ENCODE measurements around the gene RAD50.
"Not testable (repeated sequence)": the region's sequence is repeated elsewhere in the genome, so short reads cannot be mapped to it uniquely, and the experiment has no call there.

RAD50 gene

DNA sequence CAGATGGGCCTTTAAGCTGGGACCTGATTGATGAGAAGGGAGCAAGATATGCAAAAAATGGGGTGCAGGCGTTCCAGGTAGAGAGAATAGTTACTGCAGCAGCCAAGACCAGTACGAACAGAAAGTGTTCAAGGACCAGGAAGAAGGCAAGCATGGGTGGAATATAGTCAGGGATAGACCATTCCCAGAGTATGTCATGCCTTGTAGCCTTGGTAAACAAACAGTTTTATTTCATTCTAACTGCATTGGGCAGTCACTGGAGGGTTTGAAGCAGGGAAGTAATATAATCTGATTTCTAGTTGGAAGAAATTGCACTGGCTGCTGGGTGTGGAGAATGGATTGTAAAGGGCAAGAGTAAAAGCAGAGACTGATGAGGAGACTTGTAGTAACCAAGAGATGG, 70.7 kb downstream of the RAD50 start:
- TF ChIP-seq CTCF (IDR thresholded peaks at IDR 0.05; ENCODE audit: poor library complexity, severe bottlenecking): no peak
- Histone ChIP-seq H3K27me3 (ENCODE audit: insufficient read depth, poor library complexity, severe bottlenecking) (no peaks in the 10 kb centered on the region), H3K27ac (ENCODE audit: poor library complexity, severe bottlenecking) (no peak overlapping the region), H3K9me3 (ENCODE audit: severe bottlenecking) (no peaks in the 10 kb centered on the region), H3K4me3 (ENCODE audit: severe bottlenecking) (no peak overlapping the region), H3K4me1 (ENCODE audit: insufficient read depth, poor library complexity, severe bottlenecking) (no peaks in the 10 kb centered on the region), H3K36me3 (ENCODE audit: low read depth) (peaks cover 60% of the 10 kb centered on the region)
- DNase-seq (ENCODE audit: low spot score): no peak
- no peak for ATAC-seq (ENCODE audit: low read depth)

- no peak for TF ChIP-seq CTCF (IDR thresholded peaks at IDR 0.05; ENCODE audit: poor library complexity, severe bottlenecking)
- DNase-seq (ENCODE audit: low spot score): no peak
- H3K9me3 ChIP-seq (ENCODE audit: severe bottlenecking): no peaks in the 10 kb centered on the region
These were observed 72.0 kb downstream of the RAD50 start for GRCh38 chr5:132628814-132629213.

DNA sequence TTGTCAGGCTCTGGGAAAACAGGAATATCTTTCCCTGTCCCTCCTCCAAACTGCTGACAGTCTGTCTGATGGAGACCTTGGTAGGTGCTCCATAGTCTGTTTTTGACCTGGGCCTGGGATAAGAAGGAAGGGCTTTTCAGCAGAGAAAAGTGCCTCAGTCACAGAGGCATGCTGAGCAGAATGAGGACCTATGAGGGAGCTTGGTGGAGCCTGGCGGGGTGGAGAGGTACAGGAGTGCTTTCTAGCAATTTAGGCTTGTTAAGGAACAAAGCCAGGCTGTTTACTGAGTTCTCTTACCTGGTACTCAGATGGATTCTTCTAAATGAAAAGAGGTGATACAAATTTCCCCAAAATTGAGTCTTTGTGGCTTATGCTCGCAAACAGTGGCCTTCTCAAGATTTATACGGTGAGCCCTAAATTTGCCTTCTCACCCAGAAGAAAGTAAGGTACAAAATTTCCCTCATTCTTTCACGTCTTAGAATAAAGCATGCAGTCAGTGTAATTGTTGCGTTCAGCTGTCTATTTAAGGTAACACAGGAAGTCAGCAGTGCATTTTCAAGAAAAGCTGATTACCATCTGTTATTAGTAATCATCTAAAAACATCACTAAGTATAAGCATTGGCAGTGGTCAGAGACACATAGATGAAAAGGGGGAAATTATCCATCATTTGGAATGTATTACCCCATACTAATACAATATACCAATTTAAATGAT, 72.6 kb downstream of the RAD50 start:
- H3K9me3 ChIP-seq (ENCODE audit: severe bottlenecking): no peaks in the 10 kb centered on the region
- H3K4me3 ChIP-seq (ENCODE audit: severe bottlenecking): no peak overlapping the region
- no peak overlapping the region for H3K27ac ChIP-seq (ENCODE audit: poor library complexity, severe bottlenecking)
- H3K36me3 ChIP-seq (ENCODE audit: low read depth): peaks cover 51% of the 10 kb centered on the region
- no peaks in the 10 kb centered on the region for H3K27me3 ChIP-seq (ENCODE audit: insufficient read depth, poor library complexity, severe bottlenecking)
- ATAC-seq (ENCODE audit: low read depth) (no peak), DNase-seq (ENCODE audit: low spot score) (no peak)
- TF ChIP-seq CTCF (IDR thresholded peaks at IDR 0.05; ENCODE audit: poor library complexity, severe bottlenecking): no peak
- H3K4me1 ChIP-seq (ENCODE audit: insufficient read depth, poor library complexity, severe bottlenecking): no peaks in the 10 kb centered on the region

More at GRCh38 chr5:132628814-132629213, 72.0 kb downstream of the RAD50 start:
- no peaks in the 10 kb centered on the region for H3K27me3 ChIP-seq (ENCODE audit: insufficient read depth, poor library complexity, severe bottlenecking)
- H3K4me1 ChIP-seq (ENCODE audit: insufficient read depth, poor library complexity, severe bottlenecking): no peaks in the 10 kb centered on the region
- no peak for ATAC-seq (ENCODE audit: low read depth)
- no peak overlapping the region for H3K27ac ChIP-seq (ENCODE audit: poor library complexity, severe bottlenecking)
- no peak overlapping the region for H3K4me3 ChIP-seq (ENCODE audit: severe bottlenecking)
- H3K36me3 ChIP-seq (ENCODE audit: low read depth): peaks cover 51% of the 10 kb centered on the region

DNA sequence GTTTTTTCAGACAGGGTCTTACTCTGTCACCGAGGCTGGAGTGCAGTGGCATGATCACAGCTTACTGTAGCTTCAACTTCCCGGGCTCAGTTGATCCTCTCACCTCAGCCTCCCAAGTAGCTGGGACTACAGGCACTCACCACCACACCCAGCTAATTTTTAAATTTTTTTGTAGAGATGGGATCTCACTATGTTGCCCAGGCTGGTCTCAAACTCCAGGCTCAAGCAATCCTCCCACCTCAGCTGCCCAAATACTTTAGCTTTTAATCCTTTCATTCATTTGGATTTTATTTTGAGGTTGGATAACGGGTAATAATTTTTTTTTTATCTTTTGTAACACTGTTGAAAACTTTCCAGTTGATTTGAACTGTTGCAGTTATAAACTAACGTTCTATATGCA, 76.8 kb downstream of the RAD50 start:
- not testable (repeated sequence) for H3K27me3 ChIP-seq (ENCODE audit: insufficient read depth, poor library complexity, severe bottlenecking); ATAC-seq (ENCODE audit: low read depth); H3K27ac ChIP-seq (ENCODE audit: poor library complexity, severe bottlenecking); H3K4me1 ChIP-seq (ENCODE audit: insufficient read depth, poor library complexity, severe bottlenecking); H3K4me3 ChIP-seq (ENCODE audit: severe bottlenecking); H3K9me3 ChIP-seq (ENCODE audit: severe bottlenecking); DNase-seq (ENCODE audit: low spot score)
- peaks cover 61% of the 10 kb centered on the region for H3K36me3 ChIP-seq (ENCODE audit: low read depth)

- H3K9me3 ChIP-seq (ENCODE audit: severe bottlenecking): no peaks in the 10 kb centered on the region
- peaks cover 76% of the 10 kb centered on the region for H3K36me3 ChIP-seq (ENCODE audit: low read depth)
- no peak for DNase-seq (ENCODE audit: low spot score)
- no peak overlapping the region for H3K4me3 ChIP-seq (ENCODE audit: severe bottlenecking)
- TF ChIP-seq CTCF (IDR thresholded peaks at IDR 0.05; ENCODE audit: poor library complexity, severe bottlenecking): no peak
- ATAC-seq (ENCODE audit: low read depth): no peak
- no peaks in the 10 kb centered on the region for H3K4me1 ChIP-seq (ENCODE audit: insufficient read depth, poor library complexity, severe bottlenecking)
- H3K27ac ChIP-seq (ENCODE audit: poor library complexity, severe bottlenecking): no peak overlapping the region
- no peaks in the 10 kb centered on the region for H3K27me3 ChIP-seq (ENCODE audit: insufficient read depth, poor library complexity, severe bottlenecking)
These were observed 79.1 kb downstream of the RAD50 start for GRCh38 chr5:132635873-132636272.

Measured in RWPE2 (cell line).